Lower lobe of right lung (tissue), 2 donors: Measurements from ENCODE around the gene SLC19A1. TPM values are rescaled to one million over a fixed set of nuclear protein-coding genes. Genes with fewer than 3 reads are reported as not detected.
A peak's percentile ranks its signal among the peaks of the same experiment; 100 is the strongest.
"Not testable (repeated sequence)": the region's sequence is repeated elsewhere in the genome, so short reads cannot be mapped to it uniquely, and the experiment has no call there.

Experiments used
- ATAC-seq, 2 donors: fragments of 200-7000 bp; cut with Tn5 transposase; one replicate each; pipeline ENCODE4 v1.9.1; 2020 to 2022; ENCODE audit warnings: mild to moderate bottlenecking in 2 of 2, moderate library complexity in 2 of 2
- DNase-seq: peaks from one replicate; pipeline ENCODE4 v3.0.0-alpha.2; 2020
- H3K27ac ChIP-seq: fragments of 200-600 bp; one replicate; pipeline ENCODE4 v1.8.0; 2022
- H3K27me3 ChIP-seq: fragments of 200-600 bp; one replicate; pipeline ENCODE4 v1.8.0; 2022; ENCODE audit warnings: low read depth
- H3K36me3 ChIP-seq: fragments of 200-600 bp; one replicate; pipeline ENCODE4 v1.8.0; 2022; ENCODE audit warnings: mild to moderate bottlenecking
- H3K4me1 ChIP-seq: fragments of 200-600 bp; one replicate; pipeline ENCODE4 v1.8.0; 2022
- H3K4me3 ChIP-seq: fragments of 200-600 bp; one replicate; pipeline ENCODE4 v1.8.0; 2022; ENCODE audit warnings: mild to moderate bottlenecking
- H3K9me3 ChIP-seq: fragments of 200-600 bp; one replicate; pipeline ENCODE4 v1.8.0; 2022
- intact Hi-C: fragments of 100-400 bp; cut with DNase I; formaldehyde crosslinking; loops from one replicate; pipeline ENCODE4 v1.11.0; 2022
- total RNA-seq: library from RNA; stranded (reverse); fragmentation: NEBNext Ultra II Directional; extraction: Animal tissue kit (Norgen Biotek cat#: 25700); gene quantifications from one replicate; pipeline ENCODE4 v1.2.1, GENCODE V29; 2021
- TF ChIP-seq, protein P1 (sequence below): fragments of 200-600 bp; IDR thresholded peaks from one replicate; pipeline ENCODE4 v1.8.0; 2022; ENCODE audit warnings: antibody characterized with exemption, mild to moderate bottlenecking
- donor health status: DM: no; HTN: yes; CAD: no; lungs with severe emphysema.

The SLC19A1 gene
- total RNA-seq, 1 donor from 2014 or later = 50.7 TPM

DNA sequence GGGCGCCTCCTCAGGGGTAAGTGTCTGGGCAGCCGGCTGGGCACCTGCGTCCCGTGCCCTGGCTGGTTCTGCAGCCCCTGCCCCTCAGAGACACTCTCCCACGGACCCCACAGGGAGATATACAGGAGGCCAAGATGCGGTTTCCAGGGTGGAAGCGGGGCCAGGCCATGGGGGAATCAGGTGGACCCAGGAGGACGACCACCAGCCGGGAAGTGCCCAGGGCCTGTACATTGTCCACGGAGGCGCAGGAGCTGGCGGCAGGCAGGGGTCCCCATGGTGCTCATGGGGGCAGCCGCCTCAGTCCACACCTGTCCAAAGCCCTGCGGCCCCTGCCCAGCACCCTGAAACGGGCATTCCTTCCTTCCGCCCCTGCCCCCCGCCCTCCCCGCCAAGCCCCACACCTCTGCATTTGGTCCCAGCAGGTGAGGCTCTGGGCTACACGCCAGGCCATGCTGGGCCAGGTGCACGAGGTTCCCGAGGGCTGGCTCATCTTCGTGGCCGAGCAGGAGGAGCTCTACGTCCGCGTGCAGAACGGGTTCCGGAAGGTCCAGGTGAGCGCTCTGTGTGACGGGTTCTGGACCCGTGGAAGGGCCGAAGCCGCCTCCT, 36.7 kb downstream of the SLC19A1 start:
- H3K9me3 ChIP-seq = no peaks in the 10 kb centered on the region
- peak; percentile 1 to 5 for ATAC-seq
- H3K4me3 ChIP-seq = no peak overlapping the region
- intact Hi-C loops = no loop called here
- H3K4me1 ChIP-seq = no peaks in the 10 kb centered on the region
- H3K36me3 ChIP-seq = peaks cover 11% of the 10 kb centered on the region
- no peaks in the 10 kb centered on the region for H3K27me3 ChIP-seq
- peak; percentile 52 for DNase-seq
- TF ChIP-seq, protein P1, sequence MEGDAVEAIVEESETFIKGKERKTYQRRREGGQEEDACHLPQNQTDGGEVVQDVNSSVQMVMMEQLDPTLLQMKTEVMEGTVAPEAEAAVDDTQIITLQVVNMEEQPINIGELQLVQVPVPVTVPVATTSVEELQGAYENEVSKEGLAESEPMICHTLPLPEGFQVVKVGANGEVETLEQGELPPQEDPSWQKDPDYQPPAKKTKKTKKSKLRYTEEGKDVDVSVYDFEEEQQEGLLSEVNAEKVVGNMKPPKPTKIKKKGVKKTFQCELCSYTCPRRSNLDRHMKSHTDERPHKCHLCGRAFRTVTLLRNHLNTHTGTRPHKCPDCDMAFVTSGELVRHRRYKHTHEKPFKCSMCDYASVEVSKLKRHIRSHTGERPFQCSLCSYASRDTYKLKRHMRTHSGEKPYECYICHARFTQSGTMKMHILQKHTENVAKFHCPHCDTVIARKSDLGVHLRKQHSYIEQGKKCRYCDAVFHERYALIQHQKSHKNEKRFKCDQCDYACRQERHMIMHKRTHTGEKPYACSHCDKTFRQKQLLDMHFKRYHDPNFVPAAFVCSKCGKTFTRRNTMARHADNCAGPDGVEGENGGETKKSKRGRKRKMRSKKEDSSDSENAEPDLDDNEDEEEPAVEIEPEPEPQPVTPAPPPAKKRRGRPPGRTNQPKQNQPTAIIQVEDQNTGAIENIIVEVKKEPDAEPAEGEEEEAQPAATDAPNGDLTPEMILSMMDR = no peak
- no peak overlapping the region for H3K27ac ChIP-seq

- no peaks in the 10 kb centered on the region for H3K4me1 ChIP-seq
- intact Hi-C loops = no loop called here
- no peaks in the 10 kb centered on the region for H3K27me3 ChIP-seq
- no peak overlapping the region for H3K4me3 ChIP-seq
- DNase-seq (peak; percentile 41), ATAC-seq (peak; percentile 2)
- peaks cover 4% of the 10 kb centered on the region for H3K36me3 ChIP-seq
- TF ChIP-seq, protein P1 = no peak
- no peak overlapping the region for H3K27ac ChIP-seq
- H3K9me3 ChIP-seq = no peaks in the 10 kb centered on the region
These were observed 37.5 kb downstream of the SLC19A1 start for GRCh38 chr21:45504516-45505415.

DNA sequence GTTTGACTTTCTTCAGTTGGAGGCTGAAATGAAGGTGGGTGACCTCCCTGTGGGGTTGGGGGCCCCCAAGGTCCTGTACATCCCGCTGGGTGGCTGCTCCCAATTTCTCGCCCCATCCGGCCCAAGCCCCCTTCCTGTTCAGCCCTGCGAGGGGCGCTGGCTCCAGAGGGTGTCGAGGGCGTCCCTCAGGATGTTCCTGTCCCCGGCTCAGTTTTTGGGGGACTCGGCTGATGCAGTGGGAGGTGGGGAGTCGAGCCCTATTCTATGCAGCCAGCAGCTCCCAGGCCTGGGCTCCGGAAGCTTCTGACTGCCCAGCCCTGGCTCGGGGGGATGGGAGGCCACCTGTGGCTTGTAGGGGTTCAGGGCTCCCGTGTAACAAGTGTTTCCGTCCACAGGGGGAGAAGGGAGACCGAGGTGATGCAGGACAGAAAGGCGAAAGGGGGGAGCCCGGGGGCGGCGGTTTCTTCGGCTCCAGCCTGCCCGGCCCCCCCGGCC, 38.2 kb downstream of the SLC19A1 start:
- no peaks in the 10 kb centered on the region for H3K9me3 ChIP-seq
- H3K27me3 ChIP-seq = no peaks in the 10 kb centered on the region
- H3K36me3 ChIP-seq = peaks cover 5% of the 10 kb centered on the region
- TF ChIP-seq, protein P1 = no peak
- H3K4me1 ChIP-seq = no peaks in the 10 kb centered on the region
- DNase-seq (peak; percentile 24), ATAC-seq (no peak)
- no peak overlapping the region for H3K27ac ChIP-seq
- intact Hi-C loops = no loop called here
- H3K4me3 ChIP-seq = no peak overlapping the region

- H3K4me1 ChIP-seq, H3K9me3 ChIP-seq, H3K4me3 ChIP-seq, ATAC-seq, intact Hi-C loops, DNase-seq, H3K27ac ChIP-seq, H3K27me3 ChIP-seq: not testable (repeated sequence)
- peaks cover 11% of the 10 kb centered on the region for H3K36me3 ChIP-seq
These were observed 39.0 kb downstream of the SLC19A1 start for GRCh38 chr21:45503226-45503625.

DNA sequence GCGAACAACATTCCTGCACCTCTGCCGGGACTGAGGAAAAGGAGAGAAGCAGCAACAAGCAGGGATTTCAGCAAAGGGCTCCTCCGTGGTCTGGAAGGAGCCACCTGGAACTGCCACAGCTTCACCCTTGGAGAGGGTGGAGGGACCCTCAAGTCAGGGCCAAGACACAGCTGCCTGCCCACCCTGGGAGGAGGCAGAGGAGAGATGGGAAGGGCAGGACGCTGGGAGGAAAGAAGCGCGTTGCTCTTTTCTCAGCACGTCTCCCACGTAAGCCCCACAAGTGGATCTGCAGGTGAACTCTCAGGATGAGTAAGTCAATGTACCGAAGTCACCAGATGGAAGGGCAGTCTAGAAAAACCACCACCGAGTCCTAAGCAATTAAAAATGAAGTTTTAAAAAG, 39.6 kb downstream of the SLC19A1 start:
- no peaks in the 10 kb centered on the region for H3K4me1 ChIP-seq
- peak; percentile 30 for DNase-seq
- H3K4me3 ChIP-seq = no peak overlapping the region
- H3K27me3 ChIP-seq = no peaks in the 10 kb centered on the region
- ATAC-seq = no peak
- intact Hi-C loops = no loop called here
- TF ChIP-seq, protein P1 = no peak
- no peak overlapping the region for H3K27ac ChIP-seq
- no peaks in the 10 kb centered on the region for H3K9me3 ChIP-seq
- H3K36me3 ChIP-seq = peaks cover 16% of the 10 kb centered on the region

- Histone ChIP-seq H3K9me3 (no peaks in the 10 kb centered on the region), H3K4me1 (no peaks in the 10 kb centered on the region), H3K27me3 (no peaks in the 10 kb centered on the region), H3K27ac (no peak overlapping the region), H3K4me3 (no peak overlapping the region), H3K36me3 (peaks cover 22% of the 10 kb centered on the region)
- DNase-seq (peak; percentile 34), ATAC-seq (no peak)
- TF ChIP-seq, protein P1 = no peak
- intact Hi-C loops = no loop called here
These were observed 40.3 kb downstream of the SLC19A1 start for GRCh38 chr21:45502006-45502345.

GRCh38 chr21:45501081-45502005, 40.9 kb downstream of the SLC19A1 start:
- H3K4me3 ChIP-seq, H3K27me3 ChIP-seq, H3K4me1 ChIP-seq, H3K27ac ChIP-seq, ATAC-seq, H3K9me3 ChIP-seq, intact Hi-C loops: not testable (repeated sequence)
- DNase-seq = peak; percentile 15
- peaks cover 29% of the 10 kb centered on the region for H3K36me3 ChIP-seq
